ENCODE data around the gene LDLRAD2.
A peak's percentile ranks its signal among the peaks of the same experiment; 100 is the strongest.
"Not testable (repeated sequence)": the region's sequence is repeated elsewhere in the genome, so short reads cannot be mapped to it uniquely, and the experiment has no call there.

Gene LDLRAD2

GRCh38 chr1:21811875-21812305 lies at the start of gene LDLRAD2:
LDLRAD2 (plus strand) TSS chr1:21812265; CDS start chr1:21812452, 187 bp downstream.
- no peak for DNase-seq

- DNase-seq: no peak
Measured at GRCh38 chr1:21763236-21763635, 48.8 kb upstream of the LDLRAD2 start.

- DNase-seq: no peak
Measured at GRCh38 chr1:21763694-21764419, 48.2 kb upstream of the LDLRAD2 start.

DNA sequence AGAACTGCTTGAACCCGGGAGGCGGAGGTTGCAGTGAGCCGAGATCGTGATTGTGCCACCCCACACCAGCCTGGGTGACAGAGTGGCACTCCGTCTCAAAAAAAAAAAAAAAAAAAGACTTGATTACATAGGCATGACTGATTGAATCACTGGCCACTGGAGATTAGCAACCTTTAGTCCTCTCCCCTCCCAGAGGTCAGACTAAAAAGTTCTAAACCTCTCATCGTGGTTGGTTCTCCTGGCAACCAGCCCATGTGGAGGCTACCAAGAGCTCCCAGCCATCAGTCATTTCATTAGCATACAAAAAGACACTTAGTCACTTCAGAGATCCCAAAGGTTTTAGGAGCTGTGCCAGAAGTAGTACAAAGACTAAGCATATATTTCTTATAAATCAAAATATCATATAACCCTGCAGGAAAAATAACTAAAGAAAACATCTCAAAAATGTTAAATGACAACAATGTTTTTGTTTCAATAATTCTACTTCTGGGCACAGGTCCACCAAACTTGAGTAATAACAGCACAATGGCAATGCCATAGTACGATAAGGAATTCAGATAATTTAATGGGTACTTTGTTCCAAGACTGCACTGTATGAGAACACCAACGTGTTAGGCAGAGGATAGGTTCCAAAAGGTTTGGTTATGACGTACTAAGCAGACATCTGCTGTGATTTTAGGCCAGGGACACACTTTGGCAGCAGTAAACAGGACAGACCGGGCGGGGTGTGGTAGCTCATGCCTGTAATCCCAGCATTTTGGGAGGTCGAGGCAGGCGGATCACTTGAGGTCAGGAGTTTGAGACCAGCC lies 47.2 kb upstream of the LDLRAD2 start:
- DNase-seq: peak; percentile 62 to 86 (median 67)

GRCh38 chr1:21766210-21766609 lies 45.9 kb upstream of the LDLRAD2 start:
- no peak for DNase-seq

- DNase-seq: not testable (repeated sequence)
Measured at GRCh38 chr1:21767106-21767505, 45.0 kb upstream of the LDLRAD2 start.

DNA sequence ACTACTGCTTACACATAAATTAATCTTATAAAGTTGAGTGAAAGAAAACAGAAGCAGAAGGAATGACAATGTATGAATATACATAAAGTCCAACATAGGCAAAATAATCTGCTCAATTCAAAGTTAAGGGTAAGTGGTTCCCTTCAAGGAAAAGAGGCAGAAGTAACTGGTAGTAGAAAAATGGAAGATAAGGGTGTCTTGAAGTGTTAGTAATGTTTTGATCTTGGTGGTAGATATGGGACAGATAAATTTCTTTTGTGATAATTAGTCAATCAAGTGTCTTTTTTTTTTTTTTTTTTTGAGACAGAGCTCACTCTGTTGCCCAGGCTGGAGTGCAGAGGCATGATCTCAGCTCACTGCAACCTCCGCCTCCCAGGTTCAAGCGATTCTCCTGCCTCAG lies 41.9 kb upstream of the LDLRAD2 start:
- no peak for DNase-seq

DNA sequence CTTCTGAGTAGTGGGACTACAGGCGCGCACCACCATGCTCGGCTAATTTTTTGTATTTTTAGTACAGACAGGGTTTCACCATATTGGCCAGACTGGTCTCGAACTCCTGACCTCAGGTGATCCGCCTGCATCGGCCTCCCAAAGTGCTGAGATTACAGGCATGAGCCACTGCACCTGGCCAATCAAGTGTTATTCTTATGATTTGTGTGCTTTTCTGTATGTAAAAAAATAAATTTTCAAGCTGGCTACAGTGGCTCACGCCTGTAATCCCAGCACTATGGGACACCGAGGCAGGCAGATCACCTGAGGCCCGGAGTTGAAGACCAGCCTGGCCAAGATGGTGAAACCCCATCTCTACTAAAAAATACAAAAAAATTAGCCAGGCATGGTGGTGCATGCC lies 41.5 kb upstream of the LDLRAD2 start:
- not testable (repeated sequence) for DNase-seq

DNA sequence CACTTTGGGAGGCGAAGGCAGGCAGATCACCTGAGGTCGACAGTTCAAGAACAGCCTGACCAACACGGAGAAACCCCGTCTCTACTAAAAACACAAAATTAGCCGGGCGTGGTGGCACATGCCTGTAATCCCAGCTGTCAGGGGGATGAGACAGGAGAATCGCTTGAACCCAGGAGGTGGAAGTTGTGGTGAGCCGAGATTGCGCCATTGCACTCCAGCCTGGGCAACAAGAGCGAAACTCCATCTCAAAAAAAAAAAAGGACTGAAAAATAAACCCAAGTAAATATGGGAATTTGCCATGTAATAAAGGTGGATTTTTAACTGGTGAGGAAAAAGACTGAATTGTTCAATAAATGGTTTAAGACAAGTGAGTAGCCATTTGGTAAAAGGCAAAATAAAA lies 40.4 kb upstream of the LDLRAD2 start:
- not testable (repeated sequence) for DNase-seq

DNA sequence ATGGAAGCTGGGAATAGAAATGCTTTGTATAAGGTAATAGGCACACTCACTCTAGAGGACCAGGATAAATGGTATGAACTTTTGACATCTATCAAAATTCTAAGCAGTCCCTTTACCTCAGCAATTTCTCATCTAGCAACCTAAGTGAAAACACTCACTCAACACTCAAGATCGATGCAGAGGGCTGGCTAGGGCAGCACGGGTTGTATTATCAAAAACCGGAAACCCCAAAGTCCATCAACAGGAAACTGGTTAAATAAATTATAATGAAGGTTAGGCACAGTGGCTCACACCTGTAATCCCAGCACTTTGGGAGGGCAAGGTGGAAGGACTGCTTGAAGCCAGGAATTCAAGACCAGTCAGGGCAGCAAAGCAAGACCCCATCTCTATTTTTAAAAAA lies 38.5 kb upstream of the LDLRAD2 start:
- peak in 2 of 3 donors; percentile 23 to 24 for DNase-seq

DNA sequence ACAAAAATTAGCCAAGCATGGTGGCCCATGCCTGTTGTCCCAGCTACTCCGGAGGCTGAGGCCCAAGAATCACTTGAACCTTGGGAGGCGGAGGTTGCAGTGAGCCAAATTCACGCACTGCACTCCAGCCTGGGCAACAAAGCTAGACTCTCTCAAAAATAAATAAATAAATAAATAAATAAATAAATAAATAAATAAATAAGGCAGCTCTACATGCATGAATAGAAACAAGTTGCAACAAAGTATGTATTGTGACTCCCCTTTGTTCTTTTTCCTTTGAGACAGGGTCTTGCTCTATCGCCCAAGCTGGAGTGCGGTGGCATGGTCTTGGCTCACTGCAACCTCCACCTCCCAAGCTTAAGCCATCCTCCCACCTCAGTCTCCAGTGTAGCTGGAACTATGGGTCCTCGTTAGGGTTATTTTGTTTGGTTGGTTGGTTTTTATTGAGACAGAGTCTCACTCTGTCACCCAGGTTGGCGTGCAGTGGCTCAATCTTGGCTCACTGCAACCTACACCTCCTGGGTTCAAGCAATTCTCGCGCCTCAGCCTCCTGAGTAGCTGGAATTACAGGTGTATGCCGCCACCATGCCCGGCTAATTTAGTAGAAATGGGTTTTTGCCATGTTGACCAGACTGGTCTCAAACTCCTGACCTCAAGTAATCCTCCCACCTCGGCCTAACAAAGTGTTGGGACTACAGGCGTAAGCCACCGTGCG lies 37.1 kb upstream of the LDLRAD2 start:
- DNase-seq: no peak

- no peak for DNase-seq
Measured at GRCh38 chr1:21775550-21775914, 36.5 kb upstream of the LDLRAD2 start.

GRCh38 chr1:21775985-21776562 lies 36.0 kb upstream of the LDLRAD2 start:
- no peak for DNase-seq

DNA sequence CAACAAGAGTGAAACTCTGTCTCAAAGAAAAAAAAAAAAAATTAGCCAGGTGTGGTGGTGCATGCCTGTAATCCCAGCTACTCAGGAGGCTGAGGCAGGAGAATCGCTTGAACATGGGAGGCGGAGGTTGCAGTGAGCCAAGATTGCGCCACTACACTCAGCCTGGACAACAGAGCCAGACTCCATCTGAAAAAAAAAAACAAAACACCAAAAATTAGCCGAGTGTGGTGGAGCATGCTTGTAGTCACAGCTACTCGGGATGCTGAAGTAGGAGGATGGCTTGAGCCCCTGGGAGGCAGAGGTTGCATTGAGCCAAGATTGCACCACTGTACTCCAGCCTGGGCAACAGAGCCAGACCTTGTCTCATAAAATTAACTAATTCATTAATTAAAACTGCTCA lies 35.1 kb upstream of the LDLRAD2 start:
- not testable (repeated sequence) for DNase-seq

DNA sequence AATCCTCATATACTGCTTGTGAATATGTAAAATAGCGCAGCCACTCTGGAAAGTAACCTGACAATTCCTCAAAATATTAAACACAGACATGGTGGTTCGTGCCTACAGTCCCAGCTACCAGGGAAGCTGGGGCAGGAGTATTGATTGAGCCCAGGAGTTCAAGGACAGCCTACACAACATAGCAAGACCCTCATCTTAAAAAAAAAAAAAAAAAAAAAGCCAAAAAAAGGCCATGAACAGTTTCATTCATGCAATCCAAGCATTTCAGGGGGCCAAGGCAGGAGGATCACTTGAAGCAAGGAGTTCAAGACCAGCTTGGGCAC lies 33.7 kb upstream of the LDLRAD2 start:
- DNase-seq: no peak

GRCh38 chr1:21779613-21780521 lies 32.2 kb upstream of the LDLRAD2 start:
- peak; percentile 53 to 63 (median 53) for DNase-seq

- DNase-seq: peak; percentile 67 to 70 (median 69)
Measured at GRCh38 chr1:21781815-21782348, 30.2 kb upstream of the LDLRAD2 start.

GRCh38 chr1:21782349-21782867 lies 29.7 kb upstream of the LDLRAD2 start:
- peak; percentile 56 to 65 (median 61) for DNase-seq

GRCh38 chr1:21782868-21783678 lies 29.0 kb upstream of the LDLRAD2 start, which contains the start of gene USP48:
USP48 (minus strand) TSS chr1:21783149; CDS start chr1:21782957, 192 bp downstream.
- DNase-seq: peak; percentile 98 to 99 (median 98)
